G401 (cell line): Measurements from ENCODE around the gene ASS1. TPM values are rescaled to one million over a fixed set of nuclear protein-coding genes. Genes with fewer than 3 reads are reported as not detected.
A peak's percentile ranks its signal among the peaks of the same experiment; 100 is the strongest.

Source experiments
- DNase-seq: peaks from one replicate; pipeline ENCODE4 v3.0.0-alpha.2; 2015; ENCODE audit warnings: low spot score
- in situ Hi-C: cut with HindIII; loops from 2 replicates; pipeline ENCODE4 v1.10.0; 2016; ENCODE audit warnings: low sequenced_read_pairs, mixed read lengths
- total RNA-seq: library from RNA; depleted of rRNA; stranded (reverse); fragments of >200 nt; shearing (Covaris generic); gene quantifications from 2 replicates; pipeline ENCODE4 v1.2.3, GENCODE V29; 2014

ASS1 gene
- total RNA-seq, 1 experiment from 2014 or later, result 0.31 TPM

DNA sequence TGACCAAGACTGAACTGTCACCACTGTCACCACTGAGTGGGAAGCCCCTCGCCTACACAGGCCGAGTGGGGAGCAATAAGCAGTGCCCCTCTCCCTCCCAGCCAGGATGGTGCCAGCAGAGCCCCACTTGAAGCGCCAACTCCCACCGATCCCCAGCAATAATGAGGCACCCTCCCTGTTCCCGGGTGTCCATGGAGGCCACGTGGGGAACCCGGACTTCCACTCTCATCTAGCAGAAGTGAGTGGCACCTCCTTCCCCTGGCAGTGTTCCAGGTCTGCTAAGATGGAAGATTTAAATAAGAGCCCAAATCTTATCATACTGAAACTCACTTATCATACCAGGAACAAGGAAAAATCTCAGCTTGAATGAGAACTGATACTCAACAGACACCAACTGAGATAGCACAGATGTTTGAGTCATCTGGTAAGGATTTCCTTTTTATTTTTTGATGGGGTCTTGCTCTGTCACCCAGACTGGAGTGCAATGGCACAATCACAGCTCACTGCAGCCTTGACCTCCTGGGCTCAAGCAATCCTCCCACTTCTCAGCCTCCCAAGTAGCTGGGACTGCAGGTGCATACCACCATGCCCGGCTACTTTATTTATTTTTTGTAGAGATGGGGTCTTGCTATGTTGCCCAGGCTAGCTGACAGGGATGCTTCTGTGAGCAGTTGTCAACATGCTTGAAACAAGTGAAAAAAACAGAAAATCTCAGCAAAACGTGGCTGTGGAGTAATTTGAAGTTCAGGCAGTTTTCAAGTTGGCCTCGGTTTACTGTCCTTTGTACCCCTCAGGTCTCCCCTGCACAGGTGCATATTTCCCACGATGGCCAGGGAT is 29.6 kb upstream of the ASS1 start:
- in situ Hi-C loops, result no loop called here
- no peak for DNase-seq

DNA sequence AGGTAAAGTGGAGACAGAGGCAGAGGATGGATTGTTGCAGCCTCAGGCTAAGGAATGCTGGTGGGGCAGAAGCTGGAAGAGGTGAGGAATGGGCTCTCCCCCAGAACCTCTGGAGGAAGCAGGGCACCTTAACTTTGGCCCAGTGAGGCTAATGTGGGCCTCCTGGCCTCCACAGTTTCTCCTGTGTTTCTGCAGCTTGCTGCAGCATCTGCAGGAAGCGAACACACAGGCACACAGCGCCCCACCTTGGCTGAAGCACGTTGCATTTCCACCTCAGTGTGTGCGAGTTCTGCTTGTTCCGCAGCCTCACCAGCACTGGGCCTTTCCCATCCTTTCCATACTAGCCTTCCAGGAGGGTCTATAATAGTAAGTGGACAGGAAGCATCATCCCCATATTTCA is 27.2 kb upstream of the ASS1 start:
- no peak for DNase-seq

DNA sequence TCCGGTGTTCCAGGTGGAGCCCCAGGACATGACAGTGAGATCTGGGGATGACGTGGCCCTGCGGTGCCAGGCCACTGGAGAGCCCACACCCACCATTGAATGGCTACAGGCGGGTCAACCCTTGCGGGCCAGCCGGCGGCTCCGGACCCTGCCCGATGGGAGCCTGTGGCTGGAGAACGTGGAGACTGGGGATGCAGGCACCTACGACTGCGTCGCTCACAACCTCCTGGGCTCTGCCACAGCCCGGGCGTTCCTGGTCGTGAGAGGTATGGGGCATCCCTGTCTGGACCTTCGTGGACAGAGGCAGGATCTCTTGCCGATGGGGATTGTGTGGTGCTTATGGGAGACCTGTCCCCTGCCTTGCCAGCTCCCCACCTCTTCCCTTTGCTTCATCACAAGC is 26.0 kb upstream of the ASS1 start:
- in situ Hi-C loops, result no loop called here
- no peak for DNase-seq

More for the DNA sequence above, 27.2 kb upstream of the ASS1 start:
- in situ Hi-C loops, result no loop called here

DNA sequence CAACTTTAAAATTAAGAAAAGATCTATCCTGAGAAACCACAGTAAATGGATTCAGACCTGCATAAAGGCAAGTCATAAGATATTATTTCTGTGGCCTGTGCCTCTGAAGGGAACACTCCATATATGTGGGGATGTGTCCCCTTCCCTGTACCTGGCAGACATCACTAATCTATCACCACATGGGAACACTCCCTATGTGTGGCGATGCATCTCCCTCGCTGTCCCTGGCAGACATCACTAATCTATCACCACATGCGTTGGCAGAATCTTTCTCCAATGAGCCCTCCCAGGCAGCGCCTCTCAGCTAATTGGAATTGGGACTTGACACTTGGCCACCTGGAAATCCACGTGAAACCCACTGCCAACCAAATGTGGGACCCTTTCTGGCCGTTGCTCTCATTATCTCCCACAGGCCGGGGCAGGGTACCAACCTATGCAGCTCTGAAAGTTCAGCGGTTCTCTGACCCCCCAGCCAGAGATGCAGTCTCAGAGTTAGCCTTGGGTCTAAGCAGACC is 25.2 kb upstream of the ASS1 start:
- in situ Hi-C loops, result no loop called here
- DNase-seq, result no peak

DNA sequence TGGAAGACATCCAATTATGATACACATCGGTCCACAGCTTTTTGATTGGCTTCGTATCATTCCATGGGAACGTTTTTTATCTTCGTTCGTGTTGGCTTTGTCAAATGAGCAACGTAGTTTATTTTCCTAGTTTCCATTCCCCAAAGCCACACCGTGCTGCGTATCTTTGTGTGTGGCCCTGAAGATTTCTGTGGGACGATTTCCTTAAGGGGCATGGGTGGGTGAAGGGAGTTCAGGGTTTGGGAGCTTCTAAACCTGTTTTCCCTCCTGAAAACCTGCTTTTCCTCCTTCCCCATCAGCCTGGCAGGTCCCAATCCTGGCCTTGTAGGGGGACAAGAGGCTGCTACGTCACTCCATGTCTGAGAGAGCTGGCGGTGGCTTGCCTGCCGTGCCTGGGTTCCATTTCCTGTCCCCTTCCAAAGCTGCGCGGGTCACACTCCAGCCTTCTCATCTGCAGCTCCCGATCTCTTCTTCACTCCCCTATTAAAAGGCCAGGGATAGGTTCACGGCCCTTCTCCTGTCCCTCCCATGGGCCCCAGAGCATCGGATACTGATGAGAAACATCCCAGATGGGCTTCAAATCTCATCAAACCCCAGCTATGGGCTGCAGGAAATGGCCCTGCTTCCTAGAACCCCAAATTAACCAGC is 23.5 kb upstream of the ASS1 start:
- no peak for DNase-seq
- in situ Hi-C loops, result no loop called here

DNA sequence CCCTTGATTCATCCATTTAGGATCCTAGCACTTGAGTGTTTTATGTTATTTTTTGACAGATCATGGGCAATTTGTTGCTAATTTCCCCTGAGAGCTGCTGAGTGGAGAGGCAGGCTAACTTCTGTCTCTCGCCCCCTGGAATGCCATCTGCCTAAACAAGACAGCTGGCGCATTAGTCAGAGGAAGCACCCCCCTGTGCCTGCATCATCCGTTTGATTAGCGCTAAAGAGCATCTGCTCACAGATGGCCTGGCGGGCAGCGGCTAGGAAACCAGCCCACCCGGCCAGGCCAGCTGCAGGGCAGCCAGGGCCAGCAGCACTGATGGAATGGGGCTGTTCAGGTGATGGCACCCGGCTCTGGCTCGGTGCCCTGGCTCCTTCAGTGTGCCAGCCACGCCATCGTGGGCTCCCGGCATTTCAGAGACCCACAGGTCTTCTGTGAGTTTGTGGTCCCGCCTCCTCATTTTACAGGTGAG is 22.9 kb upstream of the ASS1 start:
- no peak for DNase-seq
- in situ Hi-C loops, result no loop called here

DNA sequence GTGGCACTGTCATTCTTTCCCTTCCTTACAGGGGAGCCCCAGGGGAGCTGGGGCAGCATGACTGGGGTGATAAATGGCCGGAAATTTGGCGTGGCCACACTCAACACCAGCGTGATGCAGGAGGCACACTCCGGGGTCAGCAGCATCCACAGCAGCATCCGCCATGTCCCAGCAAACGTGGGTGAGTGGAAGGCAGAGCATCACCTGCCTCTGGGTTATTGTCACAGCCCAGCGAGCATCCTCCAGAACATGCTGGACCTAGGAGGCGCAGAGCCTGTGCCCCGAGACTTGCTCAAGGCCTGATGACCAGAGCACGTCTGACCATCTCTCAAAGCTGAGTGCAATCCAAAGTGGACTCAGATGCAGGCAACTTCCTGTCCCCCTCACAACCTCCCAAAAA is 22.2 kb upstream of the ASS1 start:
- no peak for DNase-seq
- in situ Hi-C loops, result no loop called here

DNA sequence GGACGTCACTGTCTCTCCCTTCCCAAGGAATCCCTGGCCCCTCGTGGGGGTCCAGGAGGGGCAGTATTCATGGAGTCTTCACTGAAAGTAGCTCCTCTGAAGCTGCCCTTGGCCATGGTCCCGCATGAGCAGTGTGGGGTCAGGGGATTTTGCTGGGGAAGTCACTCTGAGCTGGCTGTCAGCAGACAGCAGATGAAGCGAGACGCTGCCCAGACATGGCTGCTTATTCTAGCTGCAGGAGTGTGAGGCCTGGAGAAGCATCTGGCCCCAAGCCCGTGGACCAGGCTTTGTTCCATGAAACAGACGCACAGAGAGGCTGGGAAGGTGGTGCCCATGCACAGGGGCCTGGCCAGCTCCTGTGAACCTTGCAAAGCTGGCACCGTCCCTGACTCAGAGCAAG is 21.5 kb upstream of the ASS1 start:
- in situ Hi-C loops, result no loop called here

DNA sequence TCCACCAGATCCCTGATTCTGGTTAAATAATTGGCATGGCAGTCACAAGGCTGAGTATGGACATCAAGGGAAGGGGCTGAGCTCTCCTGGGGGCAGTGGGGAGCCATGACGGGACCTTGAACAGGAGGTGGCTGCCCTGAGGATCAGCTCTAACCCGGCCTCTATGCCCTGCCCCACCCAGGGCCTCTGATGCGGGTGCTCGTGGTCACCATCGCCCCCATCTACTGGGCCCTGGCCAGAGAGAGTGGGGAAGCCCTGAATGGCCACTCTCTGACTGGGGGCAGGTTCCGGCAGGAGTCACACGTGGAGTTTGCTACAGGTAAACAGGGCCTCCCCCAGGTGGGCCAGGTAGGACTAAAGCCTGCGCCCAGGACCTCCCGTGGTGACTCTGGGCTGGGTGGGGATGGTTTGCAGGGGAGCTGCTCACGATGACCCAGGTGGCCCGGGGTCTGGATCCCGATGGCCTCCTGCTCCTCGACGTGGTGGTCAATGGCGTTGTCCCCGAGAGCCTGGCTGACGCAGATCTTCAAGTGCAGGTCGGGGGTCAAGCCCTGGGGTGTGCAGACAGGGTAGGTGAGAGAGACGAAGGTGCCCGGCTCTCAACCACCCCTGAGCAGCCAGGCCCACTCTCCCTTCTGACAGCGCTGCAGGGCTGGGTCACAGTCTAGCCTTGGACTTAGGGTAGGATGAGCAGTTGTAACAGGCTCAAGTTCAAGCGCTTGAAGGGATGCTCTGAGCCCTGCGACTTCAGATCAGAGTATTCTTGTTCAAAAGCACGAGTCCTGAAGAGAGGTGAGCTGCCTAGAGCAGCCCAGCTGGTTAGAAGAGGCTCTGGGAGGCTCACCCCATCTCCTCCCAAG is 19.9 kb upstream of the ASS1 start:
- DNase-seq, result no peak
- in situ Hi-C loops, result no loop called here

More for the DNA sequence above, 21.5 kb upstream of the ASS1 start:
- peak; percentile 95 for DNase-seq

DNA sequence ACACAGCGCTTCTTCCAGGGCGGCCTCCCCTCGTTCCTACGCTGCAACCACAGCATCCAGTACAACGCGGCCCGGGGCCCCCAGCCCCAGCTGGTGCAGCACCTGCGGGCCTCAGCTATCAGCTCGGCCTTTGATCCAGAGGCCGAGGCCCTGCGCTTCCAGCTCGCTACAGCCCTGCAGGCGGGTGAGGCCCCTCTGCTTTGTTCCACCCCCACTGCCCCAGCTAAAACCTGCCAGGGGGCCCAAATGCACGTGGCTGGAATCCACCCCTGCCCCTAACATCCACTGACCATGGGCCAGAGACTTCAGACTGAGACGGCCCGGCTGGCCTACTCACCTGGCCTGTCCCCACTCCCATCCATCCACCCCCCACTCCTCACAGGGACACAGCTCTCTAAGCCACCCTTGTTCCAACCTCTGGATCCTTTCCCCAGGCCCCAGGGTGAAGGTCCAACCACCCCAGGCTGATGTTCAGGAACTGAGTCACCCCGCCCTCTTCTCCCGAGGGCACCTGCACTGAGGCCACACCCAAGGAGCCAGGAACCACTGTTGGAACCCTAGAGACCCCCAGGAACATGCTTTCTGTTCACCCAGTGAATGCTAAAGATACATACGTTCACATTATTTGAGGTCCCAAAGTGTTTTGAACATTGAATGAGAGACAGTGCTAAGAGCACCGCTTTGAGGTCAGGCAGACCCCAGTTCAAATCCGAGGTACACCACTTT is 18.9 kb upstream of the ASS1 start:
- no peak for DNase-seq
- in situ Hi-C loops, result no loop called here

DNA sequence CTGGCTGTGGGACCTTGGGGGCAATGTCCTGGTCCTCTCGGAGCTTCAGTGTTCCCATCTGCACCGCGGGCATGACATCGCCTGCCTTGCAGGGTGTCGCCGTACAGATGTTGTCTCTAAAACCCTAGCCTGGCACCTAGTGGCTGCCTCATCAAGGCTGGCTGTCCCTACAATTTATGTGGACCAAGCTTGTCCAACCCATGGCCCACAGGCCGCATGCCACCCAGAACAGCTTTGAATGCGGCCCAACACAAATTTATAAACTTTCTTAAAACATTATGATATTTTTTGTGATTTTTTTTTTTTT is 18.3 kb upstream of the ASS1 start:
- no peak for DNase-seq
- in situ Hi-C loops, result no loop called here

DNA sequence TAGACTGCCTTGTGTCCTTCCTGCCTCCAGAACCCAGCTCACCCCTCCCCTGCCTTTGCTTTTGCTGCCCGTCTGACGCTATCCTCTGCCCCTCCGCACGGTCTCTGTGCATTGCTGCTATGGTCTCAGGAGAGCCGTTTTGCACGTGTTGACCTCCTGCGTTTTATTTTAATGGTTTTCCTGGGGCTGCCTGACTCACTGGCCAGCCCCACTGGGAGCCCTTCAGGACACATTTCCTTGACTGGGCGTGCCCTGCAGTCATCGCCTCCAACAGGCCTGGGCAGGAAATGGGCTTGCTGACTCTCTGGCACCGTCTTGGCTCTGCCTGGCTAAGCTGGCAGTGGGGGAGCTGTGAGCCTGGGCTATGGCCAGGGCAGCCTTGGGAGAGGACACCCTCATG is 17.9 kb upstream of the ASS1 start:
- peak; percentile 93 for DNase-seq
- in situ Hi-C loops, result no loop called here

DNA sequence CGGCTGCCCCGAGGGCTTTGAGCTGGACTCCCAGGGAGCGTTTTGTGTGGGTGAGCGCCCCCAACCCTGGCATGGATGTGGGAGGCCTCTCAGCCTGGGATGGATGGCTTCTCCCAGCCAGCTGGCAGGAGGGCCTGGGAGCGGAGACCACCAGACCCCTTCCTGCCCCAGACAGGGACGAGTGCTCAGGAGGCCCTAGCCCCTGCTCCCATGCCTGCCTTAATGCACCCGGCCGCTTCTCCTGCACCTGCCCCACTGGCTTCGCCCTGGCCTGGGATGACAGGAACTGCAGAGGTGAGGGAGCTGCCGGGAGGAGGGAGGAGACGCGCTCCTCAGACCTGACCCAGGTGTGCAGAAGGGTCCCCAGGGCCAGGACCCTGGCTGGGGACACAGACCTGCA is 17.4 kb upstream of the ASS1 start:
- DNase-seq, result no peak
- in situ Hi-C loops, result no loop called here

DNA sequence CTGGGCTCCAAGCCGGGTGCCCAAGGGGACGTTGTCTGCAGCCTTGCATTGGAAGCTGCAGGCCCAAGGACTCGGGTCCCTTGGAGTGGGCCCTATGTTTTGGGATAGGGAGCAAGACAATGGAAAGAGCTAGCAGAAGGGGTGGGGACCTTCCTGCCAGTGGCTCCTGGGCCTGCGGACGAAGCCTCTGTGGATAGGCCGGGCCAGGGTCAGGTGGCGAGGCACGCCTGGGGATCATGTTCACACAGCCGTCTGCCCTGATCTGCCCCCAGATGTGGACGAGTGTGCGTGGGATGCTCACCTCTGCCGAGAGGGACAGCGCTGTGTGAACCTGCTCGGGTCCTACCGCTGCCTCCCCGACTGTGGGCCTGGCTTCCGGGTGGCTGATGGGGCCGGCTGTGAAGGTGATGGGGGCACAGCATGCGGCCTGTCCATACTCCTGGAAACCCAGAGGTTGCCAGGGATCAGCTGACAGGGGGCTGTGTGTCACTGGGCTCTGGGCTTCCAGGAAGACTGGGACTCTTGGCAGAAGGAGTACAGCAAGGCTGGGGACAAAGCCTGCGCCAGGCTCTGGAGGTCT is 16.6 kb upstream of the ASS1 start:
- no peak for DNase-seq
- in situ Hi-C loops, result no loop called here

DNA sequence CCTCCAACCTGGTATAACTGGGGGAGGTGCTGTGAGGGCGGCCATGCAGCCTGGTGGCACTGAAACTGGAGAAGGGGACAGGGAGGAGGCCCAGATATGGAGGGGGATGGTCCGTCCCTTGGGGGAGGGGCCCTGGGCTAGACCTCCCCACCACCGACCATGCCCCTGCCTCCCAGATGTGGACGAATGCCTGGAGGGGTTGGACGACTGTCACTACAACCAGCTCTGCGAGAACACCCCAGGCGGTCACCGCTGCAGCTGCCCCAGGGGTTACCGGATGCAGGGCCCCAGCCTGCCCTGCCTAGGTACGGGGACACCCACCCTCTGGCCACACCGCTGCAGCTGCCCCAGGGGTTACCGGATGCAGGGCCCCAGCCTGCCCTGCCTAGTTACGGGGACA is 15.4 kb upstream of the ASS1 start:
- in situ Hi-C loops, result no loop called here
- no peak for DNase-seq

DNA sequence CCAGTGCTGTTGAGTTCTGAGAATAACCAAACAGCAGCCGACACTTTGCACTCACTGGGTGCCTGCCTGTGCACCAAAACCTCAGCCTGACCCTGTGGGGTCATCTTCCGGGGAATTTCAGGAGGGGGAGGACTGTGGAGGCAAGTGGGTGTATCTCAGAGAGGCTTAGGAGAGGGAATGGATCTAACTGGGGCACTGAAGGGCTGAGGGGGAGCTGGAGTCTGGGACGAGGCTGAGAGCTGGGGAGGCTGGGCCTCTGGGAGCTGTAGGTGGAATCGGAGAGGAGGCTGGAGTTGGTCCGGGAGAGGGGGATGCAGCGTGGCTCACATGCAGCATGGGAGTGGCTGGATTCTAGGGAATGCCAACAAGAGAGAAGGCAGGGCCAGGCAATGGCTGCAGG is 14.9 kb upstream of the ASS1 start:
- in situ Hi-C loops, result no loop called here
- DNase-seq, result no peak

DNA sequence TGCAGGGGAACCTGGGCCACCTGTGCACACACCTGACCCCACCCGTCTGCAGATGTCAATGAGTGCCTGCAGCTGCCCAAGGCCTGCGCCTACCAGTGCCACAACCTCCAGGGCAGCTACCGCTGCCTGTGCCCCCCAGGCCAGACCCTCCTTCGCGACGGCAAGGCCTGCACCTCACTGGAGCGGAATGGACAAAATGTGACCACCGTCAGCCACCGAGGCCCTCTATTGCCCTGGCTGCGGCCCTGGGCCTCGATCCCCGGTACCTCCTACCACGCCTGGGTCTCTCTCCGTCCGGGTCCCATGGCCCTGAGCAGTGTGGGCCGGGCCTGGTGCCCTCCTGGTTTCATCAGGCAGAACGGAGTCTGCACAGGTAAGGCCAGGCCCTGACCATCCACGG is 14.5 kb upstream of the ASS1 start:
- in situ Hi-C loops, result no loop called here
- no peak for DNase-seq

DNA sequence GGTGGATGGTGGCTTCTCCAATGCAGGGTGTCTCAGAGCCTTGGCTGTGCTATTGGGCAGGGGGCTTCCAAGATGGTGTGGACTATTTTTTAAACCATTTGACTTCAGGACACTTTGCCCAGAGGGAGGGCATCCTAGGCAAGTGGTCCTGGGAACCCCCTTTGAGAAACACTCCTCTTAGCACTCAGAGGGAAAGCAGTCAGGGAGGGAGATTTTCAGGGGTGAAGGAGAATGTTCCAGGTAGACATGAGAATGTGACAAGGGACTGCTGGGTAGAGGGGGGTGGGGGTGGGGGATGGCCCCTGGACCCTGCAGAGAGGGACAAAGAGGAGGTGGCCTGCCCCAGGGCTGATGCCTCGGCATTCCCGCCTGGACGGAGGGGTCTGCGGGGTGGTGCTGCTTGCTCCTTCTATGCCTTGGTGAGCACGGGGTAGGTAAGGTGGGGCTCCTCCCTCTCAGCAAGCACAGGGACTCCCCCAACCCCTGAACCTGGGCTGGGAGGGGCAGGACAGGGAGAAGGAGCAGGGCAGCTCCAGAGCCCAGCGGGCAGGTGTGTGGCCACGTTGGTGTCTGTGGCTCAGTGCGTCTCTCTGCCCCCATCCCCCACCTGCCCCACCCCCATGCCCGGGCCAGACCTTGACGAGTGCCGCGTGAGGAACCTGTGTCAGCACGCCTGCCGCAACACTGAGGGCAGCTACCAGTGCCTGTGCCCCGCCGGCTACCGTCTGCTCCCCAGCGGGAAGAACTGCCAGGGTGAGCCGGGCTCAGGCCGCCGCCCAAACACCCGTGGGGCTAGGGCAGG is 13.8 kb upstream of the ASS1 start:
- in situ Hi-C loops, result no loop called here
- DNase-seq, result no peak
